ENCODE measurements around the gene ALOXE3. TPM values are rescaled to one million over a fixed set of nuclear protein-coding genes. Genes with fewer than 3 reads are reported as not detected.

ALOXE3 gene
- total and polyA plus RNA-seq, 2 of the 8 experiments (the other 6 are each of a cell fraction or from before 2014, with no cell fraction given): 0.26 TPM; not detected in 1

- H3K4me3 ChIP-seq (ENCODE audit: extremely low read depth in 1 of 4, insufficient read depth in 2 of 4, low read depth in 3 of 4, low read length in 4 of 4): peak overlapping the region in 1 of 4 experiments; percentile 15; a peak in 1 of 8 replicates
- peak overlapping the region; percentile 98 for H2BK20ac ChIP-seq (ENCODE audit: low read length)
- H3K79me2 ChIP-seq (ENCODE audit: control insufficient read depth in 1 of 2, insufficient read depth in 2 of 2, low read length in 2 of 2): no peaks in the 10 kb centered on the region
- H3K18ac ChIP-seq (ENCODE audit: extremely low read depth, low read length): peak overlapping the region; percentile 79; the same call in 1 of the 2 replicates
- H3K27ac ChIP-seq (ENCODE audit: low read depth, low read length): no peak overlapping the region
- H4K91ac ChIP-seq (replicated peaks; ENCODE audit: insufficient read length, low read length): peak overlapping the region; percentile 97
- H3K23me2 ChIP-seq (ENCODE audit: low read depth, low read length): peaks cover 7% of the 10 kb centered on the region
- H3K36me3 ChIP-seq (ENCODE audit: control insufficient read depth in 2 of 4, insufficient read depth in 4 of 4, low read length in 3 of 4): no peaks in the 10 kb centered on the region
- no peaks in the 10 kb centered on the region for H4K20me1 ChIP-seq (replicated peaks in 1 of 2; ENCODE audit: control insufficient read depth in 1 of 2, insufficient read depth in 2 of 2, low read length in 2 of 2)
- no peak overlapping the region; the same call in 1 of the 2 replicates for H4K8ac ChIP-seq (ENCODE audit: extremely low read depth, insufficient read depth, low read length)
- peak overlapping the region; percentile 69 for H2BK120ac ChIP-seq (replicated peaks; ENCODE audit: low read depth, low read length)
- peak in 1 of 2 experiments; percentile 67 for DNase-seq (ENCODE audit: low read depth in 1 of 2, low spot score in 2 of 2)
- H3K4me1 ChIP-seq (replicated peaks in 1 of 4; ENCODE audit: control insufficient read depth in 3 of 4, insufficient read depth in 4 of 4, low read length in 3 of 4): peaks cover 0 to 13% (median 9%) of the 10 kb centered on the region in 4 experiments; a peak in 6 of 7 replicates
- H2AFZ ChIP-seq (ENCODE audit: low read length): peak overlapping the region; percentile 28
- H4K5ac ChIP-seq (ENCODE audit: insufficient read length, low read depth, low read length): peak overlapping the region; percentile 59
- WGBS, 2 experiments (ENCODE audit: extremely low coverage in 1 of 2, insufficient coverage in 1 of 2, insufficient read length in 1 of 2, insufficient replicate concordance in 2 of 2, low coverage in 1 of 2, low lambda C conversion rate in 2 of 2, missing lambda C conversion rate in 1 of 2): 57% methylated on average over 12 of the region's 12 CpGs; no CpG with 5 or more reads in 1 of the 2 experiments
- no peak overlapping the region for H3K23ac ChIP-seq (ENCODE audit: insufficient read length)
- H2BK5ac ChIP-seq (ENCODE audit: low read depth, low read length): peak overlapping the region; percentile 91; the same call in 1 of the 2 replicates
- no peak overlapping the region for H3K56ac ChIP-seq (replicated peaks; ENCODE audit: insufficient read length, low read depth, low read length)
- peak overlapping the region; percentile 92; the same call in 1 of the 2 replicates for H2AK5ac ChIP-seq (ENCODE audit: low read depth, low read length)
- peak overlapping the region; percentile 97; the same call in 1 of the 2 replicates for H2BK12ac ChIP-seq (ENCODE audit: low read depth, low read length)
- no peak for FAIRE-seq
- peak overlapping the region; percentile 19 for H3K4ac ChIP-seq (replicated peaks; ENCODE audit: insufficient read length, low read depth, low read length)
- H3K14ac ChIP-seq (ENCODE audit: insufficient read length): peak overlapping the region; percentile 70
- ChIA-PET CTCF (ENCODE audit: partially characterized antibody) (interaction anchor here (0.9 to 2.4 kb wide), 14 partner anchors 9 to 74 kb away, joined by 3 to 10 read pairs (median 4); partner anchors contain the start of genes ALOXE3 and HES7), POLR2A (ENCODE audit: partially characterized antibody) (interaction anchor here (0.6 to 10.3 kb wide), 15 partner anchors 8 to 89 kb away, joined by 3 to 76 read pairs (median 5); partner anchors contain the start of genes BORCS6, HES7 and TMEM107)
- peak overlapping the region; percentile 40 to 53 for H3K4me2 ChIP-seq (ENCODE audit: insufficient read depth in 1 of 2, low read depth in 2 of 2, low read length in 2 of 2)
- peaks cover 0 to 8% (median 4%) of the 10 kb centered on the region in 4 experiments; a peak in 6 of 7 replicates for H3K27me3 ChIP-seq (replicated peaks in 1 of 4; ENCODE audit: control insufficient read depth in 3 of 4, extremely low read depth in 1 of 4, insufficient read depth in 3 of 4, low read length in 3 of 4)
- H3K9ac ChIP-seq (replicated peaks in 1 of 4; ENCODE audit: extremely low read depth in 1 of 4, low read depth in 3 of 4, low read length in 3 of 4): no peak overlapping the region; a peak in 1 of 7 replicates
- peak overlapping the region; percentile 75; the same call in 1 of the 2 replicates for H2BK15ac ChIP-seq (ENCODE audit: low read length)
- no peaks in the 10 kb centered on the region for H3K9me3 ChIP-seq (ENCODE audit: insufficient read depth in 2 of 2, low read depth in 1 of 2, low read length in 1 of 2)
- no peaks in the 10 kb centered on the region for H3K79me1 ChIP-seq (ENCODE audit: low read depth, low read length)
- TF ChIP-seq SIN3A (conservative IDR thresholded peaks at IDR 0.05 in 1 of 2, IDR thresholded peaks at IDR 0.05 in 1 of 2; ENCODE audit: low read depth in 1 of 2, low read length in 2 of 2): 0 out of 4 replicates have a peak, but pooled peaks of 1 of the 2 experiments have one; percentile 51
- TF ChIP-seq RBBP5 (IDR thresholded peaks at IDR 0.05; ENCODE audit: borderline replicate concordance, low read depth, low read length): 0 out of 2 replicates have a peak, but pooled peaks have one; percentile 35
- peak; percentile 69 for TF ChIP-seq ASH2L (IDR thresholded peaks at IDR 0.05; ENCODE audit: low read length)
- peak; percentile 57; the same call in 1 of the 2 replicates for TF ChIP-seq EGR1 (IDR thresholded peaks at IDR 0.05; ENCODE audit: borderline replicate concordance, low read depth, low read length)
- TF ChIP-seq KDM1A (IDR thresholded peaks at IDR 0.05; ENCODE audit: borderline replicate concordance, low read length): peak; percentile 87
- TF ChIP-seq NRF1 (IDR thresholded peaks at IDR 0.05; ENCODE audit: low read depth, low read length): no peak
- 0 out of 4 replicates have a peak, but pooled peaks have one; percentile 16 to 43 for TF ChIP-seq HDAC2 (IDR thresholded peaks at IDR 0.05; ENCODE audit: borderline replicate concordance in 1 of 2, low read depth in 2 of 2, low read length in 2 of 2)
- TF ChIP-seq MAX (IDR thresholded peaks at IDR 0.05): peak; percentile 95
- 0 out of 2 replicates have a peak, but pooled peaks have one; percentile 26 for TF ChIP-seq TBP (IDR thresholded peaks at IDR 0.05; ENCODE audit: low read depth, low read length)
- peak; percentile 27; the same call in 1 of the 2 replicates for TF ChIP-seq SP1 (IDR thresholded peaks at IDR 0.05; ENCODE audit: low read depth, low read length)
- no peak for TF ChIP-seq PHF8 (conservative IDR thresholded peaks at IDR 0.05; ENCODE audit: low read depth, low read length)
Observed at GRCh38 chr17:8133399-8133798, 15.1 kb upstream of the ALOXE3 start.

Data from H1 (cell line).